ENCODE data around the gene IMPDH1.
A peak's percentile ranks its signal among the peaks of the same experiment; 100 is the strongest.

IMPDH1 gene

GRCh38 chr7:128404886-128405470 is 4.8 kb downstream of the IMPDH1 start:
- peak overlapping the region; percentile 76 for H3K4me3 ChIP-seq (ENCODE audit: low read depth, low read length)
- ChIA-PET CTCF (interaction anchor here (0.7 to 14.1 kb wide), 8 partner anchors 12 to 56 kb away, joined by 3 to 229 read pairs (median 6); no protein-coding TSS in a partner anchor), POLR2A (interaction anchor here (0.6 kb wide), 1 partner anchor 61 kb away, joined by 3 read pairs; the partner anchor contains the start of gene RBM28)
- TF ChIP-seq, protein P1, sequence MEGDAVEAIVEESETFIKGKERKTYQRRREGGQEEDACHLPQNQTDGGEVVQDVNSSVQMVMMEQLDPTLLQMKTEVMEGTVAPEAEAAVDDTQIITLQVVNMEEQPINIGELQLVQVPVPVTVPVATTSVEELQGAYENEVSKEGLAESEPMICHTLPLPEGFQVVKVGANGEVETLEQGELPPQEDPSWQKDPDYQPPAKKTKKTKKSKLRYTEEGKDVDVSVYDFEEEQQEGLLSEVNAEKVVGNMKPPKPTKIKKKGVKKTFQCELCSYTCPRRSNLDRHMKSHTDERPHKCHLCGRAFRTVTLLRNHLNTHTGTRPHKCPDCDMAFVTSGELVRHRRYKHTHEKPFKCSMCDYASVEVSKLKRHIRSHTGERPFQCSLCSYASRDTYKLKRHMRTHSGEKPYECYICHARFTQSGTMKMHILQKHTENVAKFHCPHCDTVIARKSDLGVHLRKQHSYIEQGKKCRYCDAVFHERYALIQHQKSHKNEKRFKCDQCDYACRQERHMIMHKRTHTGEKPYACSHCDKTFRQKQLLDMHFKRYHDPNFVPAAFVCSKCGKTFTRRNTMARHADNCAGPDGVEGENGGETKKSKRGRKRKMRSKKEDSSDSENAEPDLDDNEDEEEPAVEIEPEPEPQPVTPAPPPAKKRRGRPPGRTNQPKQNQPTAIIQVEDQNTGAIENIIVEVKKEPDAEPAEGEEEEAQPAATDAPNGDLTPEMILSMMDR (IDR thresholded peaks at IDR 0.05; ENCODE audit: insufficient read depth, low read length, missing control alignments): peak; percentile 39
- no peak for DNase-seq (ENCODE audit: low read depth, low spot score)

DNA sequence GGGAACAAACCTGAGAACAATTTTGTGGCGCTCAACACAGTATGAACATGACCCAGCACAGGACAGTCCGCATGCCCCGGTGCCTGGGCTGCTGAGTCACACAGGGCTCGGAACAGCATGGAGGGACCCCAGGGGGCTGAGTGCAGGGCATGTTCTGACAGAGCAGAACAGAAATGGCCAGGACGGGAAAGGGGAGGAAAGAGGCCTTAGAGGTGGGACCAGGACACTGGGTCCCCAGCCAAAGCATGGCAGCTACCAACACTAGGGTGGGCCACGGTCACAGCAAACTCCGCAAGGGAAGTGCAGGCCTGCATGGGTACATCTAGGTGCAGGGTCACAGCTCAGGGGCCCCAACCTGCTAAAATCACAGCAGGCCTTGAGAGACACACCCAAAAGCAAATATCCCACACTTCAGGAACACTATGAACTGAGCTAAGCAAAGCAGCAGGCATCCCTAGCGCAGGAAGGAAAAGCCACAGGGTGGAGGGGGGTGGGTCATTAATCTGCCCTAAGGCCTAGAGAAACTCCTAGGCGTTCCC is 5.6 kb downstream of the IMPDH1 start:
- ChIA-PET CTCF (interaction anchor here (0.7 to 14.1 kb wide), 9 partner anchors 13 to 57 kb away, joined by 3 to 229 read pairs (median 5); no protein-coding TSS in a partner anchor), POLR2A (interaction anchor here (0.8 kb wide), 1 partner anchor 16 kb away, joined by 3 read pairs; no protein-coding TSS in a partner anchor)
- TF ChIP-seq, protein P1 (IDR thresholded peaks at IDR 0.05; ENCODE audit: insufficient read depth, low read length, missing control alignments): no peak
- no peak for DNase-seq (ENCODE audit: low read depth, low spot score)
- peak overlapping the region; percentile 76 for H3K4me3 ChIP-seq (ENCODE audit: low read depth, low read length)

DNA sequence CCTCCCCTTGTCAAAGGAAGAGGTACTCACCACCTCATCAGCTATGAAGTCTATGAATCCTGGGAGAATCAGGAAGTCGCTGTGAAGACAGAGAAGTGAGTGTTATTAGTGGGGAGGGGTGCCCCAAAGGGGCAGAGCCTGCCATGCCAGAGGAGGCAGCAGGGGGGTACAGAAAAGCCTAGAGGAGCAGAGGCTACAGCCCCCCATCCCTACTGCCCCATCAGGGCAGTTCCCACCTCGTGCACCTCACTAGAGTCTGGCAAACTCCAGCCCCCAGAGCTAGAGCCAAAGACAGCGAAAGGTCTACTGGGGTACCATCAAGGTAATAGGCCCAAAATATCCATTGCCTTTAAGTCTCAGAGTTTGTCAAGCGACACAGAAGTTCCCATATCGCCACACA is 6.1 kb downstream of the IMPDH1 start:
- CTCF ChIA-PET: interaction anchor here (1.1 to 14.1 kb wide), 6 partner anchors 14 to 57 kb away, joined by 3 to 229 read pairs (median 28); no protein-coding TSS in a partner anchor
- DNase-seq (ENCODE audit: low read depth, low spot score): no peak
- H3K4me3 ChIP-seq (ENCODE audit: low read depth, low read length): no peak overlapping the region
- TF ChIP-seq, protein P1 (IDR thresholded peaks at IDR 0.05; ENCODE audit: insufficient read depth, low read length, missing control alignments): no peak
- POLR2A ChIA-PET: interaction anchor here (0.8 kb wide), 1 partner anchor 16 kb away, joined by 3 read pairs; no protein-coding TSS in a partner anchor

DNA sequence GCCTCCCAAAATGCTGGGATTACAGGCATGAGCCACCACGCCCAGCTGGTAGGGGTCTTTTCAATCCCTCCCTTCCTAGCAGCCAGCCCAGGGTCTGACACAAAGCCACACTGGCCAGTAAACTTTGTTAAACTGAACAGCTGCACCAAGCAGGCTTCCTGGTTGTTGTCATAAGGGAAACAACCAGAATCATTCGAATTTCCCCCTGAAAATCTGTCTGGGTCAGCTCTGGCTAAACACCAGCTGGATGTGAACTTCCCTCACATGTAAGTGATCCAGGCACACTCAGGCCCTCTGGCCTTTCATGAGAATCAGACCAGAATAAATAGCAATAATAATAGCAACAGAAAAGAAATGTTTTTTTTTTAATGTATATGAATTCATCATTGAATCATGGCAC is 7.4 kb downstream of the IMPDH1 start:
- CTCF ChIA-PET: interaction anchor here (0.8 to 14.1 kb wide), 5 partner anchors 13 to 58 kb away, joined by 3 to 229 read pairs (median 34); no protein-coding TSS in a partner anchor
- H3K4me3 ChIP-seq (ENCODE audit: low read depth, low read length): no peak overlapping the region
- no peak for DNase-seq (ENCODE audit: low read depth, low spot score)
- TF ChIP-seq, protein P1 (IDR thresholded peaks at IDR 0.05; ENCODE audit: insufficient read depth, low read length, missing control alignments): no peak
- POLR2A ChIA-PET: no interaction called here

GRCh38 chr7:128400566-128400965 is 9.2 kb downstream of the IMPDH1 start:
- no peak for DNase-seq (ENCODE audit: low read depth, low spot score)
- TF ChIP-seq, protein P1 (IDR thresholded peaks at IDR 0.05; ENCODE audit: insufficient read depth, low read length, missing control alignments): no peak
- no peak overlapping the region for H3K4me3 ChIP-seq (ENCODE audit: low read depth, low read length)
- POLR2A ChIA-PET: no interaction called here
- CTCF ChIA-PET: interaction anchor here (1.1 to 14.1 kb wide), 7 partner anchors 7 to 60 kb away, joined by 3 to 229 read pairs (median 34); partner anchors contain the start of gene HILPDA

- CTCF ChIA-PET: interaction anchor here (0.8 to 14.1 kb wide), 10 partner anchors 8 to 61 kb away, joined by 3 to 229 read pairs (median 27); partner anchors contain the start of gene HILPDA
- DNase-seq (ENCODE audit: low read depth, low spot score): no peak
- TF ChIP-seq, protein P1 (IDR thresholded peaks at IDR 0.05; ENCODE audit: insufficient read depth, low read length, missing control alignments): no peak
- H3K4me3 ChIP-seq (ENCODE audit: low read depth, low read length): no peak overlapping the region
- POLR2A ChIA-PET: no interaction called here
These were observed 9.8 kb downstream of the IMPDH1 start for GRCh38 chr7:128399991-128400390.
